HEK293 (cell line): ENCODE results near the gene FXYD5.

ENCODE experiments used
- CTCF ChIA-PET: fragments of 350-600 bp; formaldehyde crosslinking; extraction: SDS; loops from one replicate; lab custom pipeline; 2021; ENCODE audit warnings: antibody characterized with exemption; lab: Yijun Ruan, JAX
- POLR2A ChIA-PET: fragments of 300-600 bp; formaldehyde crosslinking; extraction: SDS; loops from one replicate; lab custom pipeline; 2020; ENCODE audit warnings: antibody characterized with exemption, inconsistent platforms; lab: Yijun Ruan, JAX
- H3K27ac ChIP-seq: fragments of 200-500 bp; sonication (Bioruptor generic); 2 replicates; pipeline ENCODE4 v1.5.1; 2014; ENCODE audit warnings: low read depth, low read length, control low read depth, inconsistent platforms; ENCODE audit errors: extremely low read depth
- H3K36me3 ChIP-seq, 2 experiments: fragments of 200-500 bp in 1 of 2; sonication (Bioruptor generic) in 1 of 2; 1 replicate in 1 of 2; 2 replicates in 1 of 2; pipeline ENCODE4 v1.5.1; 2014 to 2017; ENCODE audit warnings: inconsistent platforms in 2 of 2, low read length in 2 of 2; ENCODE audit not compliant: control insufficient read depth in 2 of 2, insufficient read depth in 1 of 2
- H3K4me1 ChIP-seq: fragments of 200-500 bp; sonication (Bioruptor generic); 2 replicates; pipeline ENCODE4 v1.5.1; 2014; ENCODE audit warnings: mild to moderate bottlenecking, low read length, inconsistent platforms; ENCODE audit not compliant: control insufficient read depth, insufficient read depth
- H3K4me3 ChIP-seq: 2 replicates; pipeline ENCODE4 v1.5.1; 2011; ENCODE audit warnings: low read depth, mild to moderate bottlenecking, control low read depth, low read length, moderate library complexity
- H3K9me3 ChIP-seq: fragments of 200-500 bp; sonication (Bioruptor generic); 2 replicates; pipeline ENCODE4 v1.5.1; 2014; ENCODE audit warnings: low read depth, low read length, inconsistent platforms; ENCODE audit not compliant: control insufficient read depth, insufficient read depth
- AEBP2 ChIP-seq: fragments of 450-650 bp; formaldehyde crosslinking; IDR thresholded peaks from 2 replicates; pipeline ENCODE4 v1.5.1; 2016; ENCODE audit warnings: missing biosample characterization, missing genetic modification characterization, borderline replicate concordance
- IKZF3 ChIP-seq: fragments of 450-650 bp; IDR thresholded peaks from 2 replicates; pipeline ENCODE4 v1.5.0; 2018; ENCODE audit warnings: missing biosample characterization, mild to moderate bottlenecking, missing genetic modification characterization, moderate library complexity
- PRDM1 ChIP-seq: fragments of 450-650 bp; formaldehyde crosslinking; IDR thresholded peaks from 2 replicates; pipeline ENCODE4; 2016; ENCODE audit warnings: missing biosample characterization, missing genetic modification characterization
- SCRT2 ChIP-seq: fragments of 450-650 bp; formaldehyde crosslinking; IDR thresholded peaks from 2 replicates; pipeline ENCODE4 v1.5.1; 2016; ENCODE audit warnings: missing biosample characterization, missing genetic modification characterization
- ZBTB8A ChIP-seq: fragments of 450-650 bp; formaldehyde crosslinking; IDR thresholded peaks from 2 replicates; pipeline ENCODE4 v1.5.1; 2016; ENCODE audit warnings: missing biosample characterization, missing genetic modification characterization
- ZFHX2 ChIP-seq: fragments of 450-650 bp; formaldehyde crosslinking; conservative IDR thresholded peaks from 2 replicates; pipeline ENCODE4 v1.5.1; 2016; ENCODE audit warnings: missing biosample characterization, missing genetic modification characterization
- ZIC2 ChIP-seq: fragments of 450-650 bp; formaldehyde crosslinking; IDR thresholded peaks from 2 replicates; pipeline ENCODE4 v1.5.1; 2016; ENCODE audit warnings: missing biosample characterization, missing genetic modification characterization
- ZNF121 ChIP-seq: fragments of 450-650 bp; formaldehyde crosslinking; IDR thresholded peaks from 2 replicates; pipeline ENCODE4 v1.5.1; 2016; ENCODE audit warnings: missing biosample characterization, missing genetic modification characterization
- ZNF19 ChIP-seq: fragments of 450-650 bp; formaldehyde crosslinking; IDR thresholded peaks from 2 replicates; pipeline ENCODE4; 2016; ENCODE audit warnings: missing biosample characterization, missing genetic modification characterization, low read depth
- ZNF211 ChIP-seq: fragments of 450-650 bp; formaldehyde crosslinking; IDR thresholded peaks from 2 replicates; pipeline ENCODE4 v1.5.1; 2016; ENCODE audit warnings: low read depth, missing biosample characterization, missing genetic modification characterization
- ZNF223 ChIP-seq: fragments of 450-650 bp; formaldehyde crosslinking; IDR thresholded peaks from 2 replicates; pipeline ENCODE4 v1.5.1; 2016; ENCODE audit warnings: missing biosample characterization, missing genetic modification characterization
- ZNF266 ChIP-seq: fragments of 450-650 bp; formaldehyde crosslinking; IDR thresholded peaks from 2 replicates; pipeline ENCODE4 v1.5.1; 2016; ENCODE audit warnings: missing biosample characterization, missing genetic modification characterization, low read depth
- ZNF423 ChIP-seq: fragments of 450-650 bp; formaldehyde crosslinking; IDR thresholded peaks from 2 replicates; pipeline ENCODE4 v1.5.1; 2016; ENCODE audit warnings: missing biosample characterization, missing genetic modification characterization
- ZNF473 ChIP-seq: fragments of 450-650 bp; formaldehyde crosslinking; IDR thresholded peaks from 2 replicates; pipeline ENCODE4 v1.5.1; 2017; ENCODE audit warnings: missing biosample characterization, missing genetic modification characterization
- ZNF514 ChIP-seq: fragments of 450-650 bp; formaldehyde crosslinking; IDR thresholded peaks from 2 replicates; pipeline ENCODE4 v1.5.1; 2016; ENCODE audit warnings: missing biosample characterization, missing genetic modification characterization
- ZNF645 ChIP-seq: fragments of 450-650 bp; formaldehyde crosslinking; IDR thresholded peaks from 2 replicates; pipeline ENCODE4; 2016; ENCODE audit warnings: missing biosample characterization, missing genetic modification characterization
- ZNF664 ChIP-seq: fragments of 450-650 bp; formaldehyde crosslinking; IDR thresholded peaks from 2 replicates; pipeline ENCODE4 v1.5.1; 2016; ENCODE audit warnings: missing biosample characterization, missing genetic modification characterization
- TF ChIP-seq, protein P1 (sequence below): fragments of 450-650 bp; formaldehyde crosslinking; IDR thresholded peaks from 2 replicates; pipeline ENCODE4 v1.5.1; 2016; ENCODE audit warnings: missing biosample characterization, missing genetic modification characterization, borderline replicate concordance
- TF ChIP-seq, protein P2 (sequence below): fragments of 450-650 bp; formaldehyde crosslinking; IDR thresholded peaks from 2 replicates; pipeline ENCODE4 v1.5.1; 2016; ENCODE audit warnings: missing biosample characterization, missing genetic modification characterization
- TF ChIP-seq, protein P3 (sequence below): fragments of 450-650 bp; formaldehyde crosslinking; IDR thresholded peaks from 2 replicates; pipeline ENCODE4 v1.5.1; 2017; ENCODE audit warnings: missing biosample characterization, missing genetic modification characterization

FXYD5 gene

GRCh38 chr19:35155441-35155840 lies 906 bp downstream of the FXYD5 start:
- TF ChIP-seq PRDM1 (tag by site-specific recombination), result peak; percentile 39; the same call in 1 of the 2 replicates
- TF ChIP-seq, protein P1, sequence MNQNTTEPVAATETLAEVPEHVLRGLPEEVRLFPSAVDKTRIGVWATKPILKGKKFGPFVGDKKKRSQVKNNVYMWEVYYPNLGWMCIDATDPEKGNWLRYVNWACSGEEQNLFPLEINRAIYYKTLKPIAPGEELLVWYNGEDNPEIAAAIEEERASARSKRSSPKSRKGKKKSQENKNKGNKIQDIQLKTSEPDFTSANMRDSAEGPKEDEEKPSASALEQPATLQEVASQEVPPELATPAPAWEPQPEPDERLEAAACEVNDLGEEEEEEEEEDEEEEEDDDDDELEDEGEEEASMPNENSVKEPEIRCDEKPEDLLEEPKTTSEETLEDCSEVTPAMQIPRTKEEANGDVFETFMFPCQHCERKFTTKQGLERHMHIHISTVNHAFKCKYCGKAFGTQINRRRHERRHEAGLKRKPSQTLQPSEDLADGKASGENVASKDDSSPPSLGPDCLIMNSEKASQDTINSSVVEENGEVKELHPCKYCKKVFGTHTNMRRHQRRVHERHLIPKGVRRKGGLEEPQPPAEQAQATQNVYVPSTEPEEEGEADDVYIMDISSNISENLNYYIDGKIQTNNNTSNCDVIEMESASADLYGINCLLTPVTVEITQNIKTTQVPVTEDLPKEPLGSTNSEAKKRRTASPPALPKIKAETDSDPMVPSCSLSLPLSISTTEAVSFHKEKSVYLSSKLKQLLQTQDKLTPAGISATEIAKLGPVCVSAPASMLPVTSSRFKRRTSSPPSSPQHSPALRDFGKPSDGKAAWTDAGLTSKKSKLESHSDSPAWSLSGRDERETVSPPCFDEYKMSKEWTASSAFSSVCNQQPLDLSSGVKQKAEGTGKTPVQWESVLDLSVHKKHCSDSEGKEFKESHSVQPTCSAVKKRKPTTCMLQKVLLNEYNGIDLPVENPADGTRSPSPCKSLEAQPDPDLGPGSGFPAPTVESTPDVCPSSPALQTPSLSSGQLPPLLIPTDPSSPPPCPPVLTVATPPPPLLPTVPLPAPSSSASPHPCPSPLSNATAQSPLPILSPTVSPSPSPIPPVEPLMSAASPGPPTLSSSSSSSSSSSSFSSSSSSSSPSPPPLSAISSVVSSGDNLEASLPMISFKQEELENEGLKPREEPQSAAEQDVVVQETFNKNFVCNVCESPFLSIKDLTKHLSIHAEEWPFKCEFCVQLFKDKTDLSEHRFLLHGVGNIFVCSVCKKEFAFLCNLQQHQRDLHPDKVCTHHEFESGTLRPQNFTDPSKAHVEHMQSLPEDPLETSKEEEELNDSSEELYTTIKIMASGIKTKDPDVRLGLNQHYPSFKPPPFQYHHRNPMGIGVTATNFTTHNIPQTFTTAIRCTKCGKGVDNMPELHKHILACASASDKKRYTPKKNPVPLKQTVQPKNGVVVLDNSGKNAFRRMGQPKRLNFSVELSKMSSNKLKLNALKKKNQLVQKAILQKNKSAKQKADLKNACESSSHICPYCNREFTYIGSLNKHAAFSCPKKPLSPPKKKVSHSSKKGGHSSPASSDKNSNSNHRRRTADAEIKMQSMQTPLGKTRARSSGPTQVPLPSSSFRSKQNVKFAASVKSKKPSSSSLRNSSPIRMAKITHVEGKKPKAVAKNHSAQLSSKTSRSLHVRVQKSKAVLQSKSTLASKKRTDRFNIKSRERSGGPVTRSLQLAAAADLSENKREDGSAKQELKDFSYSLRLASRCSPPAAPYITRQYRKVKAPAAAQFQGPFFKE, result 0 out of 2 replicates have a peak, but pooled peaks have one; percentile 30
- no peak for TF ChIP-seq IKZF3 (tag by site-specific recombination)
- peak; percentile 83; the same call in 1 of the 2 replicates for TF ChIP-seq ZNF645 (tag by site-specific recombination)
- TF ChIP-seq ZNF121, result no peak
- TF ChIP-seq ZIC2 (tag by site-specific recombination), result peak; percentile 55
- peak; percentile 8; the same call in 1 of the 2 replicates for TF ChIP-seq ZNF223 (tag by site-specific recombination)
- POLR2A ChIA-PET, result interaction anchor here (2.1 kb wide), 1 partner anchor 11 kb away, joined by 8 read pairs; no protein-coding TSS in a partner anchor
- CTCF ChIA-PET, result interaction anchor here (1.5 to 5.9 kb wide), 3 partner anchors 10 to 20 kb away, joined by 6 to 82 read pairs (median 20); partner anchors contain the start of genes FXYD7 and LGI4
- peak overlapping the region; percentile 75; the same call in 1 of the 2 replicates for H3K27ac ChIP-seq
- peaks cover 20% of the 10 kb centered on the region for H3K4me1 ChIP-seq
- H3K36me3 ChIP-seq, result peaks cover 30 to 38% of the 10 kb centered on the region in 2 experiments
- peak overlapping the region; percentile 57 for H3K4me3 ChIP-seq
- no peaks in the 10 kb centered on the region for H3K9me3 ChIP-seq

- CTCF ChIA-PET, result interaction anchor here (4.2 to 5.9 kb wide), 2 partner anchors 13 to 21 kb away, joined by 20 to 82 read pairs; partner anchors contain the start of genes FXYD7 and LGI4
- Histone ChIP-seq H3K27ac (no peak overlapping the region), H3K4me3 (no peak overlapping the region), H3K4me1 (peaks cover 20% of the 10 kb centered on the region), H3K36me3 (peaks cover 36 to 45% of the 10 kb centered on the region in 2 experiments), H3K9me3 (no peaks in the 10 kb centered on the region)
- POLR2A ChIA-PET, result interaction anchor here (0.8 kb wide), 1 partner anchor 10 kb away, joined by 3 read pairs; no protein-coding TSS in a partner anchor
- TF ChIP-seq ZNF266 (tag by site-specific recombination) (no peak), ZBTB8A (tag by site-specific recombination) (no peak), ZNF423 (tag by site-specific recombination) (0 out of 2 replicates have a peak, but pooled peaks have one; percentile 22), ZFHX2 (tag by site-specific recombination) (no peak), AEBP2 (tag by site-specific recombination) (no peak), ZNF473 (tag by site-specific recombination) (0 out of 2 replicates have a peak, but pooled peaks have one; percentile 20), ZNF19 (tag by site-specific recombination) (no peak), SCRT2 (tag by site-specific recombination) (peak; percentile 56), ZNF514 (no peak), ZNF211 (tag by site-specific recombination) (no peak), ZNF664 (tag by site-specific recombination) (peak; percentile 94)
- TF ChIP-seq, protein P2, sequence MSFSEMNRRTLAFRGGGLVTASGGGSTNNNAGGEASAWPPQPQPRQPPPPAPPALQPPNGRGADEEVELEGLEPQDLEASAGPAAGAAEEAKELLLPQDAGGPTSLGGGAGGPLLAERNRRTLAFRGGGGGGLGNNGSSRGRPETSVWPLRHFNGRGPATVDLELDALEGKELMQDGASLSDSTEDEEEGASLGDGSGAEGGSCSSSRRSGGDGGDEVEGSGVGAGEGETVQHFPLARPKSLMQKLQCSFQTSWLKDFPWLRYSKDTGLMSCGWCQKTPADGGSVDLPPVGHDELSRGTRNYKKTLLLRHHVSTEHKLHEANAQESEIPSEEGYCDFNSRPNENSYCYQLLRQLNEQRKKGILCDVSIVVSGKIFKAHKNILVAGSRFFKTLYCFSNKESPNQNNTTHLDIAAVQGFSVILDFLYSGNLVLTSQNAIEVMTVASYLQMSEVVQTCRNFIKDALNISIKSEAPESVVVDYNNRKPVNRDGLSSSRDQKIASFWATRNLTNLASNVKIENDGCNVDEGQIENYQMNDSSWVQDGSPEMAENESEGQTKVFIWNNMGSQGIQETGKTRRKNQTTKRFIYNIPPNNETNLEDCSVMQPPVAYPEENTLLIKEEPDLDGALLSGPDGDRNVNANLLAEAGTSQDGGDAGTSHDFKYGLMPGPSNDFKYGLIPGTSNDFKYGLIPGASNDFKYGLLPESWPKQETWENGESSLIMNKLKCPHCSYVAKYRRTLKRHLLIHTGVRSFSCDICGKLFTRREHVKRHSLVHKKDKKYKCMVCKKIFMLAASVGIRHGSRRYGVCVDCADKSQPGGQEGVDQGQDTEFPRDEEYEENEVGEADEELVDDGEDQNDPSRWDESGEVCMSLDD (tag by site-specific recombination), result no peak
- TF ChIP-seq, protein P3, sequence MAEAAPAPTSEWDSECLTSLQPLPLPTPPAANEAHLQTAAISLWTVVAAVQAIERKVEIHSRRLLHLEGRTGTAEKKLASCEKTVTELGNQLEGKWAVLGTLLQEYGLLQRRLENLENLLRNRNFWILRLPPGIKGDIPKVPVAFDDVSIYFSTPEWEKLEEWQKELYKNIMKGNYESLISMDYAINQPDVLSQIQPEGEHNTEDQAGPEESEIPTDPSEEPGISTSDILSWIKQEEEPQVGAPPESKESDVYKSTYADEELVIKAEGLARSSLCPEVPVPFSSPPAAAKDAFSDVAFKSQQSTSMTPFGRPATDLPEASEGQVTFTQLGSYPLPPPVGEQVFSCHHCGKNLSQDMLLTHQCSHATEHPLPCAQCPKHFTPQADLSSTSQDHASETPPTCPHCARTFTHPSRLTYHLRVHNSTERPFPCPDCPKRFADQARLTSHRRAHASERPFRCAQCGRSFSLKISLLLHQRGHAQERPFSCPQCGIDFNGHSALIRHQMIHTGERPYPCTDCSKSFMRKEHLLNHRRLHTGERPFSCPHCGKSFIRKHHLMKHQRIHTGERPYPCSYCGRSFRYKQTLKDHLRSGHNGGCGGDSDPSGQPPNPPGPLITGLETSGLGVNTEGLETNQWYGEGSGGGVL, result no peak
Observed at GRCh38 chr19:35155981-35156672, 1.6 kb downstream of the FXYD5 start.
